HG03025 (cell line): ENCODE data around the gene TMEM192.
"Not testable (repeated sequence)": the region's sequence is repeated elsewhere in the genome, so short reads cannot be mapped to it uniquely, and the experiment has no call there.

Experiments used
- ATAC-seq: cut with Tn5 transposase; IDR thresholded peaks from one replicate; pipeline ENCODE4 v1.9.1; 2021; ENCODE audit warnings: mild to moderate bottlenecking, moderate library complexity; ENCODE audit not compliant: unreplicated experiment, low FRiP score

The TMEM192 gene

DNA sequence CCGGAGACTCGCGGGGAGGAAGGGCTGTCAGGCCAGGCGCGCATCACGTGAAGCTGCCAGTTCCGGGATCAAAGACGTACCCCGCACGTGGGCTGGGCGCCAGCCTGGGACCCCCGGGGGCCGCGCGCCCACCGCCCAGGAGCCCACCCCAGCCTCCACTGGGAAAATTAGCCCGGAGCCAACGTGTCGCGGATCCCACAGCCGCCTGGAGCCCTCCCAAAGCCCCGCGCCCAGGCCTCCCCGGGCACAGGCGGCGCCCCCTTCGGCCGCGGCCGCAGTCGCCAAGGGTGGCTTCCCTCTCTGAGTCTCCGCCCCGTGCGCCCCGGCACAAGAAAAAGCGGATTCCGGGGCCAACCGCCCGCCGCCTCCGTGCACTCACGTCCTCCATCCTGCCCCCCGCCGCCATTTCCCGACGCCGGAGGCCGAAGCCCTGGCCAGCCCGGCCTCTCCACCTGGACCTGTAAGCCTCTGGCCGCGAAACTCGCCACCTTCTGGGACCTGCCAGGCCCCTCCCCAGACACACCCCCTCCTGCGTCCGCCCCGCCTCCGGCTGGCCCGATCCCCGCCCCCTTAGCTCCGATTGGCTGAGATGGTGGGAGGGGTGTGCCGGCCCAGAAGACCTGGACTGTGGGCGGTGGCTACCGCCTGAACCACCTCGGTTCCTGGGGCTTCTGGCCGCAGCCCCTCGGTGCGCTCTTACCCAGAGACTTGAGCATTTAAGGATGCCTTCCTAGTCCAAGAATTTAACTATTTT lies at the start of gene TMEM192:
Gene TMEM192, minus strand, starts transcription at position 493 of the 754 bp plus-strand sequence. Its CDS starts 87 bp downstream, at position 406.
- peak; percentile 98 for ATAC-seq

GRCh38 chr4:165158762-165159161 lies 46.1 kb upstream of the TMEM192 start:
- no peak for ATAC-seq

GRCh38 chr4:165156906-165157305 lies 44.2 kb upstream of the TMEM192 start:
- ATAC-seq = no peak

- no peak for ATAC-seq
Observed at GRCh38 chr4:165154482-165154881, 41.8 kb upstream of the TMEM192 start.

DNA sequence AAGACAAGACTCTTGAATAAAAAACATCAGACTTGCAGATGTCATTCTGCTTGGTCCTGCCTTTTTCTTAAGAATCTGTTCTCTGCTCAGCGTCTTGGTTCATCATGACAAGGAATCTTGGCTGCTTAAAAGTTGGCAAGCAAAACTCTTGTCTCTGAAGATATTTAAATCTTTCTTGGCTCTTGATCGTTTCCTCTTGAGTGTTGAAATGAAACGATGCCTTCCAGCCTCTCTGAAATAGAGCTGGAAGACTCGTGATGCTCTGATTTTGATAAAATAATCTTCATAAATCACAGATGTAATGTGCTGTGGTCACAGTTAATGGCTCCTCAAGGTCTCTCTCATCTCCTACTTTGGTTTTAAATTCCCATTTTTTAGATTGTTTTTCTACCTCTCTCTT lies 39.9 kb upstream of the TMEM192 start:
- no peak for ATAC-seq

DNA sequence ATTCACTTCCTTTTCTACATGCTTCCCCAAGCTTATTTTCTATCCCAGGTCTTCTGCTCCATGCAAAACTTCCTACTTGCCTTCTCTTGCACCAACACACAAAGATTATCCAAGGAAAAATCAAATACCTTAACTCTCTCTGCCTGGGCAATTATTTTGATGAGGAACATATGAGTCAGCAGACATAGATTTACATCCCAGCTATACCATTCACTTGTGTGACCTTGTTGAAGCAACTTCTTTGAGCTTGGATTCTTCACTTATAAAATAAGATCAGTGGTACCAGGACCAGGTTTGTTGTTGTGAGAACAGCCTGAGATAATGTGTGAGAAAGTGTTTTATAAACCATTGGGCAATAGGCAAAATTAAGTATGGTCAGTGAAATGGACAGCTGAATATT lies 39.1 kb upstream of the TMEM192 start:
- ATAC-seq = no peak

GRCh38 chr4:165150545-165150944 lies 37.9 kb upstream of the TMEM192 start:
- no peak for ATAC-seq

GRCh38 chr4:165138843-165139242 lies 26.2 kb upstream of the TMEM192 start:
- ATAC-seq = no peak

GRCh38 chr4:165137205-165137604 lies 24.5 kb upstream of the TMEM192 start:
- no peak for ATAC-seq

- ATAC-seq = no peak
Observed at GRCh38 chr4:165136529-165136928, 23.9 kb upstream of the TMEM192 start.

DNA sequence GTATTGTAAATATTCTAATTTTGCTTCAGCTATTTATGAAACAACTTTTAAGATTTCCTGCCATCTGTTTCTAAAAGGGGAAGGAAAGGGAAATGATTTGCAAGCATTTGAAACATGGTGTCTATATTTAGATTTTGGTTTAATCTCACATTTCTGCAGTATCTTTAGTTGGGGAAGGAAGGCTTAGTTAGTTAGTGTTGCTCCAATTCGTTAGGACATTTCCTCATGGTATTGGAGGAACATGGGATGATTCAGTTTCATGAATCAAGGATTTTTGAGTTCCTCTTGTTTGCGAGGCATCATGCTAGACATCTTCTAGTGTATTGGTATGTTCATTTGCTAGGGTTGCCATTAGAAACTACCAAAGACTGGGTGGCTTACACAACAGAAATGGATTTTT lies 20.5 kb upstream of the TMEM192 start:
- no peak for ATAC-seq

GRCh38 chr4:165131247-165131832 lies 18.7 kb upstream of the TMEM192 start:
- peak; percentile 66 for ATAC-seq

GRCh38 chr4:165129924-165130323 lies 17.3 kb upstream of the TMEM192 start:
- ATAC-seq = no peak

- not testable (repeated sequence) for ATAC-seq
Observed at GRCh38 chr4:165125869-165126499, 13.3 kb upstream of the TMEM192 start.

DNA sequence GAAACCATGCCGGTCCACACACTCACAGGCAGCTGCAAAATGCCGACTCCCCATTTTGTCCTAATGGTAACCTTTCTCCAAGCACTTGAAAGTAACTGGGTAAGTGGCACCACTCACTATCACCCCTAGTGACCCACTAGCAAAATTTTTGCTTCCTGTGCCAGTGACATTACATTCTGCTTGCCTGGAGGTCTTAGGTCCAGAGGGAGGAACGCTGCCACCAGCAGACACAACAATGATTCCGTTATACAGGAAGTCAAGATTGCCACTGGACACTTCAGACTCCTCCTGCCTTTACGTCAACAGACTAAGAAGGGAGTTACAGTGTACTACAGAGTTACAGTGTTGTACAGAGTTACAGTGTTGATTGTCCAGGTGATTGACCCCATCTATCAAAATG lies 11.8 kb upstream of the TMEM192 start:
- no peak for ATAC-seq

DNA sequence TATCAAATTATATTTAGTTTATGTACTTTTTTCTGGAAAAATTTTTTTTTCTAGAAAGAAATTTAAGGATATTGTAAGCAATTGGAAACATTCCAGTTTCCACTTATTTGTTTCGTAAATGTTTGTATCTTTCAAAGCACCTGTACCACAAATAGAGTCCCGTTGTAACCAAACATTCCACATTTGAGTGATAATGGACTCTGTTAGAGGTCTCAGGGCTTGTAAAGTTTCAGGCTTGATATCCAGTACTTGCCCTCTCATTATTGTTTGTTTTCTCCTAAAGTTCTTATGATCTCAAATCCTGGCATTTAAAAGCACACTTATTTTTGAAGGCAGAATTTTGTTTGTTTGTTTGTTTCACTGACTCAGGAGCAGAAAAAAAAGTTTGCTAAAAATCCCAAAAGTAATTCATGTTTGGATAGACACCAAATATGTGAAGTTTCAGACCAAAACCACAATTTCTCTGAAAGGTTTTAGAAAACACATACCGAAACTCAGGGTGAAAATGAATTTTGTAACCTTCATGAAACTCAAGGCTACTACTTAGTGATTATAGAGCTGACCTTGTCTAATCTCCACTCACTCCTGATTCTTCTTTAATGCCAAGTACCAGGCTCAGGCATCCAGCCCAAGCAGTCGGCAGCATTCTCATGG lies 5.7 kb upstream of the TMEM192 start:
- peak; percentile 92 for ATAC-seq

DNA sequence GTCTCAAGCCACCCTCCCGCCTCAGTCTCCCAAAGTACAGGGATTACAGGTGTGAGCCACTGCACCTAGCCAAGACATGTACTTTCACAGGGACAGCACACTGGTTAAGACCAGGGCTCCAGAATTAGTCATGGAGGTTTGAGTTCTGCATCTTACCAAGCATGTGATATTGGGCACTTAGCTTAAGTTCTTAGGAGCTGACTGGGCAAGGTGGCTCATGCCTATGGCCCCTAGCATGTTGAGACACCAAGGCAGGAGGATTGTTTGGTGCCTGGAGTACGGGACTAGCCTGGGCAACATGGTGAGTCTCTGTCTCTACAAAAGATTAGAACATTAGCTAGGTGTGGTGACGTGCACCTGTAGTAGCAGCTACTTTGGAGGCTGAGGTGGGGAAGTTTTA lies 2.6 kb upstream of the TMEM192 start:
- no peak for ATAC-seq

DNA sequence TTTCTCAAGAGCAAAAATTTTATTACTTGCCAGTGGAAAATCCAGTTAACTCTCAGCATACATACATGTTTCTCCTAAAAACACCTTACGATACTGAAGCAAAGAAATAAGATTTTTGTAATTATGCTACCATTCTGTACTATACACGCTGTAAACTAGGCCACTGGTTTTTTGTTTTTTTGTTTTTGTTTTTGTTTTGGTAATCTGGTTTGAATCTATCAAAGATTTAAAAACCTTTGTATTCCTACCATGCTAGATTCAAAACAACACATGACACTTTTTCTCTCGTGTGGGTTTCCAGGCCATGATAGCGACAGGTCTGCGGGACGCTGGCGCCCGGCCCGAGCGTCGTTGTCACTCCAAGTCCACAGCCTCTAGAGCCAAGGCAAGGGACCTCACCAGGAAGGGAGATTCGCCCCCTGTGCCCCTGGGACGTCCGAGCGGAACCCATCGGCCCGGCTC lies 723 bp downstream of the TMEM192 start:
- ATAC-seq = no peak

DNA sequence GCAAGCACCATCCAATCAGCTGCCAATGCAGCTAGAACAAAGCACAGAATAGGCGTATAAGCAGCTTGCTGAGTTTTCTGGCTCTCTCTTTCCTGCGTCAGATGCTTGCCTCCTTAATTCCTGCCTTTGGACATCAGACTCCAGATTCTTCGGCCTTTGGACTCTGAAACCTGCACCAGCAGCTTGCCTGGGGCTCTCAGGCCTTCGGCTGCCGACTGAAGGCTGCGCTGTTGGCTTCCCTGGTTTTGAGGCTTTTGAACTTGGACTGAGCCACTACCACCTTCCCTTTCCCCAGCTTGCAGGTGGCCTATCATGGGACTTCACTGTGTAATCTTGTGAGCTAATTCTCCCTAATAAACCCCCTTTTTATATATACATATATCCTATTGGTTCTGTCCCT lies 6.1 kb downstream of the TMEM192 start:
- ATAC-seq = no peak

DNA sequence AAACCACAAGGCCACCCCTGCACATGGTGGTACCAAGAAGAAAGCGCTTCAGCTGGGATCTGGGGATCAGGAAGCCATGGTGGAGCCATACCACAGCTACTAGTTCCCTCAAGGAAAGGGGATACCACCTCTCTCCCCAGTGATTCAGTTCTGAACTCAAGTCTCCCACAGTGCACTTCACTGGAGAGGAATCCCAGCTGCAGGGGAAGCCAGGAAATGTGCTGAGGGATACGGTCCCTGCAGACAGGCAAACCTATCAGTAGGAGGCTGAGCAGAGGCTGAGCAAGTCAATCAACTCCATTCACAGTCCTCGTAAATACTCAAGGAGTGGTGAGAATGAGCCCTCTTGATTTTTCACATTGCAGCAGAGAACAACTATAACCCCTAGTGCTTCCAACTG lies 11.0 kb downstream of the TMEM192 start:
- ATAC-seq = no peak

DNA sequence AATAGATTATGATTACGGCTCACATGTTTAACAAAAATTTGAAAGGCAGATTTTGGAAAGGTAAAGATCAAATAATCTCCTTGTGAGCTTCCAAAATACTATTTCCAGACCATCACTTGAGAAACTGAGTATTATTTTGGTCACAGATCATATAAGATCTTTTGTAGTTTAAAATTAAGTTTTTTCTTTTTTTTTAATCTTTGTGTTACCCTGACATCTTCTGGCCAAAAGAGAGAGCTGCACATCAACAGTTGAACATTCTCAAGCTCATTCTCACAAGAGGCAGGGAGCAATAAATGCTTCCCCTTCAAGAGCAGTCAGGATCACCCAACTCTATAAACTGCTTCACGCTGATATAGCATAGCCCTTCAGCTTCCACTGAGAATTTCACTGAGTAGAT lies 15.9 kb downstream of the TMEM192 start:
- ATAC-seq = no peak
